NCI-H446 treated with DMSO at 0.1 percent for 48 hours (cell line): ENCODE results near the gene RER1.

ENCODE experiments used
- DNase-seq: peaks from one replicate; lab custom pipeline; 2025; lab: John Stamatoyannopoulos, UW

RER1 gene

DNA sequence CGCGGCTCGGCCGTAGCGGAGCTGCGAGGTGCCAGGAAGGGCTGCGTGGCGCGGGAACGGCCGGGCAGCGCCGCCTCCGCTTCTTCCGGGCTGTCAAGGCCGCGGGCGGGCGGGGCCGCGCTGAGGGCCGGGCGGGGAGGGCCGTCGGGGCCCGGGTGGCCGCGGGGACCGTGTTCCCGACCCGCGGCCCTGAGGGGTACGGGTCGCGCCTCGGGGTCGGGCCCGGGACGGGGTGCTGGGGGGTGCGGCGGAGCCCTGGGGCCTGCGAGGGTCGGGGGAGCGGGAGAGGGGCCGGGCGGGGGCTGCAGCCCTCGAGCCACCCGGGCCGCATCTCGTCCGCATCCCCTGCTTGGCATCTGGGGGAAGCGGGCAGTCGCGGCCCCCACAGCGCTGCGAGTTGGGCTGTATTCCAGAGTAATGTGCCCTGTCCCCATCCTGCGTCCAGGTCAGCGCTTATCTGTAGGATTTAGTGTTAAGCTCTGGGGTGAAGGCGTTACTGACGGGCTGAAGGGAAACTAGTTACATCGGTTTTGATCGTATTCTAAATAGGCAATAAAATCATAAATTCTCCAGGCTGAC is 379 bp downstream of the RER1 start:
- no peak for DNase-seq

DNA sequence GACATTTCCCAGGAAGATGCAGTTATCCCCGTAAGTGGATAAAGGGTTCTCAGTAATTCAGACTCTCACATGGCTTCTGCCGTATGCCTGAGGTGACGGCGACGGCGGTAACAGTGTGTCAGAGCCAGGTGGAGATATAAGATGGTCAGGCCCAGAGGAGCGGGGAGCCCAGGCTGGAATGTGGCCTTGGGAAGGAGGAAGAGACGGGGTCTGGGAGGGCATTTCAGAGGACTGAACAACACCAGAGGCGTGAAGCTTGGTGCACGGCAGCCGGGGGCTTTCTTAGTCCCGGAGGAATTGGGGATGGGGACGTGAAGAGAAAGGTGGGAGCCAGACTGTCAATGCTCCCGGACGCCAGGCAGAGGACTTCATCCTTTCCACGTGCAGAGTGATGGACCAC is 1.0 kb downstream of the RER1 start:
- no peak for DNase-seq

DNA sequence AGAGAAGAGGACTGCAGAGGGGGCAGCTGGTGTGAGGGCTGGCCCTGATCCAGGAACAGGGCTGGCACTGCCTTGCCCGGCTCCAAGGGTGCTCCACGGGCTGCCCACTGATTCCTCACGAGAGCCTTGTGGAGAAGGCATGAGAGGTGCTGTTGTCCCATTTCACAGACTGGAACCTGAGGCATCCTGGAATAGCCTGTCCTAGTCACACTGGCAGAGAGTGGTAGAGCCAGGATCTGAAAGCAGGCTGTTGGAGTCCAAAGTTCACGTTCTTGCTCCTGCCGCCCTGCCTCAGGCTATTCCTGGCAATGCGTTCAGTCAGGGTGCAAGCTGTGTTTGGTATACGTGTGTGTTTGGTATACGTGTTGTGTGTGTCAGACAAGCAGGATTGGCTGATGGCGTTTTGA is 1.8 kb downstream of the RER1 start:
- no peak for DNase-seq

DNA sequence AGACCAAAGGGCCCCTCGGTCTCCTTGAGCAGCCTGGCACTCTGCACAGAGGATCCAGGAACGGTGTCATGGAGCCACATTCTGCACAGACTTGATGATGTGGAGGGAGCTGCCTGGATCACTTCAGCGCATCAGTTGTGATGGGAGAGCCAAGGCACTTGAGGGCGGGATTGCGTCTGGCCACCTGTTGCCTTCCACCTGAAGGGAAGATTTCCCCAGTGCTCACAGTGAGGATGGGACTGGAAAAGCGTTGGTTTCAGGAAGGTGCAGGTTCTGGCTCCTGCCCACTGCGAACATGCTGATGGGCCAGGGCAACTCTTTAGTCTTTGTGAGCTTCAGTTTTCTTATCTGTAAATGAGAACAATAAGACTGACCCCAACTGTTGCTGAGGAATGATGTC is 2.6 kb downstream of the RER1 start:
- DNase-seq, result no peak

DNA sequence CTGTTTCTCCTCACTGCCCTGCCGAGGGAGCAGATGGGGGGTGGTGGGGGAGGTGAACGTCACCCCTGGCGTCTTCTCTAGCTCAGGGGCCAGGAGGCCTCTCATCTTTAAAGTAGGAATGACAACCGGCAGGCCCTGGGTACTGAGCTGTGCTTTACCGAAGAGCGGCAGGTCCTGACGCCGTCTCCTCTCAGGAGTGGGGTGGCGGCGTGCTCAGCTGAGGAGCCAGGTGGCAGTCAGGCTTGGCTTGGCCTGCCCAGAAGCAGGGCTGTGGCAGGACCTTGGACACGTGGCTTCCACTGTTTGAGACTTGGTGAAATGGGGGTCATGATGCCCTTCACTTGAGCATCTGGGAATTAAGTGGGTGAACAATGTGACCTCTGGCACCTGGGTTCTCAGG is 3.1 kb downstream of the RER1 start:
- DNase-seq, result no peak

DNA sequence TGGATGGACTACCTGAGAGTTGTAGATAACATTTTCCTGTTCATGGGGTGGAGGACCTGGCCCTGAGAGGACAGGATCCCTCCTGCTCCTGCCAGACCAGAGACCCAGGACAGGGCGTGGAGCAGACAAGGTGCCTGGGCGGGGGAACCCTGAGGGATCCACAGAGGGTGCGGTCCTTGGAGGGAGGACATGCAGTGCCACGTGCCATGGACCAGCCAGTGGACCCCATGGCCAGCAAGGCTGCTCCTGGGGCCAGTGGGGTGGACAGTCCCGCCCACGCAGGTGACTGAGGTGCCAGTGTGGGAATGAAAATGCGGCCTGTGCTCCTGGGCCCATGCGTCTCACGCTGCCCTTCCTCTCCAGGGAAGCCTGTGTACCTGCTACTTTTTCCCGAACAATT is 3.6 kb downstream of the RER1 start:
- DNase-seq, result no peak

DNA sequence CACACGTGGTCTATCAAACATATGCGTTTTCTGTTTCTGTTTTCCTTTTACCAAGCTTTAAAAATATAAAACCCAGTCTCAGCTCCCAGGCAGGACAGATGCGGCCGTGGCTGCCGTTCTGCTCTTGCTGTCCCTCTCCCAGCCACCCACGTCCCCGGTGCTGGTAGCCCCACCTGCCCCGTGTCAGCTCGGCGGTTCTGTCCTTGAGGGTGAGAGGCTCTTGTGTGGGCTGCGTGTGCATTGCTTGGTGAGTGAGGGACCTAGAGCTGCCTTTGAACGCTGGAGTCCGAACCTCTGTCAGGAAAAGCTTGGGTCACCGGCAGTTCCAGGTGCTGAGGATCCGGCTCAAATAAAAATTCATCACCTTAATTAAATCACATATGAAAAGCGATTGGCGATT is 4.4 kb downstream of the RER1 start:
- DNase-seq, result no peak

DNA sequence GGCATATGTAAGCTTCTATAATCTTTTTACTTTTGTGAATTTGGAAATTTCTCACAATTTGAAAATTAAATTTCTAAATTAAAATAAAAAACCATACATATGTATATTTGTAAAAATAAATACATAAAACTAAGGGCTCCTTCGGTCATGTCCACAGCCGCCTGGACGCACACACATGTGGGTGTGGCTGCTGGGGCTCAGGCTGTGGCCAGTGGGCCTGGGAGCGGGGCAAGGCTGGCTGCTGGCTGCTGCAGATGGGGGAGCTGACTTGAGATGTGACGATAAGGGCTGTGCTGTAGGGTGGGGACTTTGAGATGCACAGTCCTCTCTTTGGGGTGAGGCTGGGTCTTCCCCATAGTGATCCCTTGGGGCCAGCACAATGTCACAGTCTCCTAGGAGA is 4.8 kb downstream of the RER1 start:
- DNase-seq, result no peak

DNA sequence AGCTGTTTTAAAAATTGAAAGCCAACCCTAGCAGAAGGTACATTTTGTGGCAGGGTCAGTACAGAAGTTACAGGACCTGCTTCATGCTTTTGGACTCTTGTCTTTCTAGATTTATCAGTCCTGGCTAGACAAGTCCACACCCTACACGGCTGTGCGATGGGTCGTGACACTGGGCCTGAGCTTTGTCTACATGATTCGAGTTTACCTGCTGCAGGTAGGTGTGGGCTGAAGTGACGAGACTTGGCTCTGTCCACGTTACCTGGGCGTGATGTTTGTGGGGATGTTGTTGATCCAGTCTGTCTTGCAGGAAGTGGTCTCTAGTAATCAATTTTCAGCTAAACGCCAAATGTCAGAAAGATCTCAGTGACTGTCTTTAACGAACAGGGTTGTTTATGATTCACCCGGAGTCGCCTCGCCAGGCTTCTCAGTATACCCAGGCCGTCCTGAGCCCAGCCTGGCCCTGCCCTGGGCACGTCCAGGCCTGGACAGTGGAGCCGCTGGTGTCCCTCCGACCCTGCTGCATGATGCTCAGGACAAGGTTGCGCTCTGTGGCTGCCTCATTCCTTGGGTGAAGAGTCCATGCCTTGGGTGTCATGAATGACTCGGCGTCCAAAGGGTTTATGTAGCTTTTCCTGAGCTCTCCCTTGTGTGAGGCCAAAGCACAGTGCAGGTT is 5.5 kb downstream of the RER1 start:
- no peak for DNase-seq

DNA sequence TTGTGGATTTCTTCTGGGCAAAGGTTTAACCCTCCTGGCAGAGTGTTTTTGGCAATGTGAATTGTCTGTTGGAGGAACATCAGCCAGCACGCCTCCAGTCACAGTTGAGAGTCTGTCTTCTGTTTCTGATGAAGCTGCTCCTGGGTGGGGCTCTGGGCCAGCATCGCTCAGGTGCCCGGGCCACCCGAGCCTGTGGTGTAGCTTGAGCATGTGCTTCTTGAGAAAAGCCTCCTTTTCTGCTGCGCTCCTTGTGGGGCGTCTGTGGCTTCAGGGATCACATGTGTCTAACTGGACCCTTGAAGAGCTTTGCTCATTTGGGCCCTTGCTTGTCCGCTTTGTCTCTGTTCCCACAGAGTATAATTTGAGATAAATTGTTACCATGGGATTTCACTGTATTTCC is 7.2 kb downstream of the RER1 start:
- no peak for DNase-seq

DNA sequence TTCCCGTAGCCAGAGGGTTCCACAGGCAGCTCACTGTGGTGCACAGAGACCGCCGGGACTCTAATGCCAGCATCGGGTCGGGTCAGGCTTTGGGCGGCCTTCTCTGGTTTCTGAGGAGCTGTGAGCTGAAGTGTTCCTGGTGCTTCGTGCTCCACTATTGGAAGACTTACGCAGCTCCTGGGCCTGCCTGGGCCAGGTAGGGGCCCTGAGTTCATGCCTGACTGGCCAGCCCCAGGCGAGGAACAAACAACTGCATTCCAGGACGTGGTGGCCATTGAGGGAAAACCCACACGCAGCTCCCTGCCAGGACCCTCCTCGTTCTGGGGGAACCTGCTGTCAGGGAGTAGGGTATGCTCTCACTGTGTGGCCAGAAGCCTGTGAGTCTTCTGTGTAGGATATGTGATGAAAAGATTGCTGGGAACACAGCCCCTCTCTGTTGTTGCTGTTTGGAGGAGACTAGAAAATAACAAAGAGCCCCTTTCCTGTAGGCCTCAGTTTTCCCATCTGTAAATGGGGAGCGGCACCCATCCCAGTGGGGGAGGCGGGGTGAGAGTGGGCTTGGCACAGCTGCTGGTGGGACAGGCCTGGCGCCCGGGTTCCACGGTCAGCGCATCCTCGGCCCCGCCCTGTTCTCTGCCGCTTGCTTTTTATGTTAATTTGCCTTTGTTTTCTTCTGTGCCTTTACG is 8.4 kb downstream of the RER1 start:
- DNase-seq, result no peak

DNA sequence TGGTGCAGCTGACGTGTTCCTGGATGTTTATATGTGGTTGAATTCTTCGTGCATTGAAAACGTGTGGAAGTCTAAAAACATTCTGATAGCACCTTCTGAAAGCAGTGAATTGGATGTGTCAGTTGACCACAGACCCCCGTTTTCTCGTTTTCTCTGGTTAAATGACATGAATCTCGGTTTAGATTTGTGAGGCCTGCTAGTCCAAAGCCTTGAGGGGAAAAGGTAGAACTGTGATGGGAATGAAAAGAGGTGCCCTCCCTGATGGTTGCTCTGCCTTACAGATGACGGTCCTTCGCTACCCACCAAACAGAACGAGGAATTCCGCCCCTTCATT is 8.9 kb downstream of the RER1 start:
- no peak for DNase-seq

DNA sequence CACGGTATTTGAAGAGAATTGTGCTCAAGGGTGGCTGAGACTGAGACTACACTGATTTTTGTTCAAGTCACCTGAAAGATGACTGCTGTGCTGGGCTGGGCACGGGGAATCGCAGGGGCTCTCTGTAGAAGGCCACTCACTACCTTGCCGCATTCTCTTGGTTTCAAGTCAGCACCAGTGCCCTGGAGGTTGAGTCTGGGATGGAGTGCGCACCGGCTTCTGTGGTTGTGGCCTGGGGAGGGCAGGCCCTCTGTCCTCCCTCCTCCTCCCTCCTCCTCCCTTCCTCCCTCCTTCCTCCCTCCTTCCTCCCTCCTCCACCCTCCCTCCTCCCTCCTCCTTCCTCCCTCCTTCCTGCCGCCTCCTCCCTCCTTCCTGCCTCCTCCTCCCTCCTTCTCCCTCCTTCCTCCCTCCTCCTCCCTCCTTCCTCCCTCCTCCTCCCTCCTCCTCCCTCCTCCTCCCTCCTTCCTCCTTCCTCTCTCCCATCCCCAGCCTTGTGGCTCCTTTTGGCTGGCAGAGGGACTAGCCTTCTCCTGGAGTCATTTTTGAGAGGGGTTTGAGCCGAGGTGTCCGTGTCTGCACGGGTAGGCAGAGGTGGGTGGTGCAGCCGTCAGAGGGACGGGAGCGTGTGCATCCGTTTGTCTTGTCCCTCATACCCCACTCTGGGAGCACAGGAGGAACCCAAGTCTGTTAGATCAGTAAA is 9.5 kb downstream of the RER1 start:
- DNase-seq, result no peak

DNA sequence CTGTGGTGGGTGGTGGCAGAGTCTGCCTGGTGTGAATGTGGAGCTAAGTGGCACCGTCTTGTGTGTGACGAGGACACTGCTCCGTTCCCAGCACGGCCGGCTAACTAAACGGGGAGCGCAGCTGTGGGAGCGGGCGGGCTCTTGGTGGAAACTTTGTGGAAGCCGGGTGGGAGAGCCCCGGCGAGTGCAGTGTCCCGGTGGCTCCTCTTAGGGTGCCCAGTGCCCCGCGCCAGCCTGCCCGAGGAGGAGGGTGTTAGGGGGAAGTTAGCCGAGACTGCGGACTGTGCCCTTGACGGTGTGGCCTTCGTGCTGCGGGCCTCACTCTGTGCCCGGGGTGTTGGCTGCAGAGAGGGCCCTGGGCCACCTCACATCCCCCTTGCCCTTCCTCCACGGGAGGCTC is 10.8 kb downstream of the RER1 start:
- no peak for DNase-seq

DNA sequence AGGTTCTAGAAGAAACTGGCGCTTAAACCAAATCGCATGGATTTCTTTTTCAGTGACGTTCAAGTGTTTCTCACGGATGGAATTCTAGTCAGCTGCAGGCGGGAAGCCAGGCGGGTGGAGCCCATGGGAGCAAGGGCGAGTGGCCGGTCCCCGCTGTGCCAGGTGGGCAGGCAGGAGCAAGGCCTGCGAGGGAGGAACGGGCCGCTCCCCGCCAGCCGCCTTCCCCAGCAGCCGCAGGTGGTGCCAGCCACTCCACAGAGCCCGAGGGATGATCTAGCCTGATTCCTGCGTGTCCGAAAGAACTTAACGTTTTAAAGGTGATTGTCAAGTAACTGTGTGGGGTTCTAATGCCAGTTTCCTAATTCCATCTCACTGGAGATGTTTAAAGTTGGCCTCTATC is 11.6 kb downstream of the RER1 start:
- DNase-seq, result no peak

DNA sequence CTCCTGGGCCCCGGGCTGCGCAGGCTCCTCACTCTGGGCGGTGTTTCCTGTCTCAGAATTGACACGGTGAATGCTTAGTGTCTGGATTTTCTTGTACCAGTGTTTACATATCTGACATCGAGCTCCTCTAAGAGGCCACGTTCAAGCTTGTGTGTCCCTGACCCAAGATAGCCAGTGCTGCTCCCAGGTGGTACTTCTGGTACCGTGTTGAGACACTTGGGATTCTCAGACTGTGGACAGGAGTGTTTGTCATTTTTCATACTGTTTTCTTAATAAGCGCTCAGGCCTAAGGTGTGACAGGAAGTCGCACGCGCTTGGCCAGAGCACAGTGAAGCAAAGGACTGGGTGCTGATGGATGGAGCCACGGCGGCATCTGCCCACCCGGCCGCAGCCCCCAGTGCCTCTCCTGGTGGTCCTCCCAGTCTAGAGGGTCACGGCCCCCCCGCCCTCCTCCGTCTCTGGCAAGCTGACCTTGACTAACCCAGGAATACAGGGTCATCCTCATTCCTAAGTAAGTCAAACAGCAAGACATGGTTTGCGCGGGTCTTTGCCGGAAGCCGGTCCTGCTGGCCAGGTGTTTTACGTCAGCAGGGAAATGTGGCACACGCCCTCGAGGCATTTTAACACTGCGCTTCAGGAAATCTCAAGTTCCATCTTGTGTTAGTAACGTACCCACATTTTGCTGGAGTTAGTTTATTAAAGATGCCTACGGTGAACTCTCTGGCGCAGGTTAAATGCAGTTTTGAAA is 12.7 kb downstream of the RER1 start:
- DNase-seq, result no peak

DNA sequence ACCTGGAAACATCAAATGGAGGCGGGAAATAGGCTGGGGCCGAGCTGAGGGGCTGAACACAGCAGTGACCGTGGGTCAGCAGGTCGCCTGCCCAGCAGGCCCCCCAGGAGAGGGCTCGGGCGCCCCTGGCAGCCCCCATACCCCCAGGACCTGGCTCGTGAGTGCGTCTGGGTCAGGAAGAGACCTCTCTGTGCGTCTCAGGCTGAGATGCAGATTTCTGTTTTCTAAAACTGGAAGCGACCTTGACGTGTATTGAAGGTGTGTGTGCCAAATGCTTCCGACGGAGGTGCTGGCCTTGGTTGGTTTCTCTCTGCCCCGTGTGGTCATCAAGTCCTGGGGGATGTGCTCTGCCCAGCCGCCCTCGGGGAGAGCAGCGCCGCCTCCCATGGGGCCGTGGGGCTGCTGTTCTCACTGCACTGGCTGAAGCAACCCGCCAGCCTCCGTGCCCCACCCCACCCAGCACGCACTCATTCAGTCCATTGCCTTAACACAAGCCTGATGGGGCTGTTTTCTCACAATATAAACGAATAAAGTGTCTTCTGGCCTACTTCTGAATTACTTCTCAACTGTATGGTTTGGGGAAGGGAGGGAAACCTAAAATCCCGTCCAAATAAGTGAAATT is 13.4 kb downstream of the RER1 start:
- DNase-seq, result no peak

DNA sequence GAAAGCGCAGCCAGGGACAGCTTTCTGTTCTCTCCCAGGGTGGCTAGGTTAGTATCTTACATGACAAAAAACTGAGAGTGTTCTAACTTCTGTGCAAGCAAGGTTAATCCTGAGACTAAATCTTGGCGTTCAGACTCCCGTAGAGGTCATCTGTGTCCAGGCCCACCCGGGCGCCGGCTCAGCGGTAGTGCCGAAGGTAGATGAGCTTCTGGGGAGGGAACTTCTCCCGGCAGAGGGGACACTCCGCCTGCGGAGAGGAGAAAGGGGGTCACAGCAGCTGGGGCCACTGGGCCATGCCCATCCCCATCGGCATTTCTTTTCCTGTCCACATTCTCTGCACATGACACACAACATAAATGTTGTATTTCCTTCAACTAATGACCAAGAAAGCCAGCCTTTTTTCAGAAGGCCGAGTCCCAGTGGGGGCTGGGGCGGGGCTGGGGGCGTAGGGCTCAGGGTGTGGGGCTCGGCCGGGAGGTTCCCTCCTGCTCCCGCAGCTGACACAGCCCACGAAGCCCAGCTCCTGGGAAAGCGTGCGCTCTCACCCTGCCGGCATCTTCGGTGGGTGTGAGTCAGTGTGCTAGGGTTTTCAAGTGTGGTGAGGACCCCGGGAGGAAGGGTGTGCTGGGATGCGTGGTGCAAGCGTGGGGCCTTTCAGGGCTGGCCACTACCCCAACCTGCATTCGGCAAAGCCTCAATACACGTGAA is 14.1 kb downstream of the RER1 start:
- no peak for DNase-seq

DNA sequence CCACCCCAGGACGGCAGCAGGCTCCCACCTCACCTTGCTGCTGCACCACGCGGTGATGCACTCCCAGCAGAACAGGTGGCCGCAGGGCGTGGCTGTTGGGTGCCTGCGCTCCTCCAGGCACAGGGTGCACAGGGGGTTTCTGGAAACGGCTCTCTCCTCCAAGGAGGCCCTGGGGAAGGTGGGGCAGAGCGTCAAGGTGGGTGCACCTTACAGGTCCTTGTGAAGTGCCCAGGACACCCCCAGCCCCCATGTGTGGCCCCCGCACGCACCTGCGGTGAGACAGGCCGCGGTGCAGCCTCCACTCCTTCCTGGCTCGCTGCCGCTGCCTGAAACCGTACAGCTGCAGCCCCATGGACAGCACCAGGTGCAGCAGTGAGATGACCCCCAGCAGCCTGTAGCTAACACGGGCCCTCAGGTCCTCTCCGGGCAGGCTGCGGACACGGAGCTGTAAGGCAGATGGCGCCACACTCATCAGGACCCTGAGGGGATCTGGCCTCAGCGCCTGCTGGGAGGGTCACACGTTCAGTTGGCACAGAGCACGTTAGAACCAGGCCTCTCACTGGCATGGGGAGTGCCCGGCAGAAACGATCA is 14.9 kb downstream of the RER1 start:
- DNase-seq, result no peak

DNA sequence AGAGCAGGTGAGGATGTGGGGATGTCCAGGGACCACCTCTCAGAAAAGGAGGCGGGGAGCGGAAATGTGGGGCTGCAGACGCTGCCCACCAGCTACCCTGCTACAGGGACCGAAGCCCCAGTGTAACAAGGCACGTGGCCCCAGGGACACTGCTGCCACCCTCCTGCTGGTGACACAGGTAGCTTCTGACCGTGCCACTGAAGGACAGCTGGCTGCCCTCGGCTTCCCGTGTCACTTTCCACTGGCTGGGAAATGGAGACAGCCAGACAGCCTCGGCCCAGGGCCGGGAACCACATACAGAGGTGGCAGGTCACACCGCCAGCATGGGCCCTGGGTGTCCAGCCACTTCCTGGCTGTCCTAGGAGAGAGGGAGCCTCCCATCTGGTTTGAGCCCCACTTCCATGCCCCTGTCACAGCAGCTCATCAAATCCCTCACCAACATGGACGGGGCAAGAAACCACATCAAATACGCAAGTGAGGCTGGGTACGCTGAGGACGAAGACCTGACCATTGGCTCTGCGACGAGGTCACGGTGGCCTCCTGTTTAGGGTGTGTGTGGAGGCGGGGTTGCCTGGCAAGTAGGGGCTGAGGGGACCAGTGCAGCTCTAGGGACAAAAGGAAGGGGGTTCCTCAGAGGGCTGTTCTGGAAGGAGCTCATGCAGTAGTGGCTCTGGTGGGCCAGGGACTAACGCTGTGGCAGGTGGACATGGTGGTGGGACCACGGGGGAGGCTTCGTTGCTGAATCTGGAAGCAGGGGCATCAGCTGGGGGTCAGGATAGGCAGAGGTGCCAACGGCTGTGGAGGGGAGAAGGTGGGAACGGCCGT is 15.7 kb downstream of the RER1 start:
- no peak for DNase-seq
